A549 (cell line): ENCODE measurements around the gene ACADM. TPM values are rescaled to one million over a fixed set of nuclear protein-coding genes. Genes with fewer than 3 reads are reported as not detected.
A peak's percentile ranks its signal among the peaks of the same experiment; 100 is the strongest.

Source experiments
- ATAC-seq, 2 experiments: fragments of 200-7000 bp in 1 of 2; fragments of >200 bp in 1 of 2; cut with Nextera tagmentation in 1 of 2; cut with Tn5 transposase in 1 of 2; 3 replicates each; pipeline versions ENCODE4 v1.8.0 to v1.9.1; 2018 to 2020; ENCODE audit warnings: mild to moderate bottlenecking in 1 of 2, moderate library complexity in 1 of 2
- CTCF ChIA-PET: fragments of 300-600 bp; sonication (Branson Sonifier 250); formaldehyde crosslinking; extraction: SDS; loops from one replicate; lab custom pipeline; 2021; ENCODE audit warnings: antibody characterized with exemption, inconsistent platforms; lab: Yijun Ruan, JAX
- POLR2A ChIA-PET: fragments of 350-600 bp; formaldehyde crosslinking; extraction: SDS; loops from one replicate; lab custom pipeline; 2021; ENCODE audit warnings: antibody characterized with exemption, inconsistent platforms; lab: Yijun Ruan, JAX
- DNase-seq, 2 experiments: peaks; one replicate each; pipeline versions ENCODE4 v3.0.0 to v3.0.0-alpha.2; 2011 to 2016; ENCODE audit warnings: low read depth in 1 of 2, low spot score in 1 of 2
- FAIRE-seq: peaks from 2 replicates; lab custom pipeline; 2011; peaks lifted over from hg19 to GRCh38; lab: Jason Lieb, UNC
- H3K27ac ChIP-seq, 2 experiments: fragments of >200 bp; sonication (Bioruptor Twin); formaldehyde crosslinking; 3 replicates each; pipeline ENCODE4 v1.5.1; 2016 to 2017
- H3K4me1 ChIP-seq: fragments of >200 bp; sonication (Bioruptor Twin); formaldehyde crosslinking; 3 replicates; pipeline ENCODE4 v1.6.1; 2016
- H3K4me2 ChIP-seq: fragments of >200 bp; sonication (Bioruptor Twin); formaldehyde crosslinking; 3 replicates; pipeline ENCODE4 v1.6.1; 2016
- H3K4me3 ChIP-seq: fragments of >200 bp; sonication (Bioruptor Twin); formaldehyde crosslinking; 3 replicates; pipeline ENCODE4 v1.5.1; 2016
- H3K9me3 ChIP-seq: fragments of >200 bp; sonication (Bioruptor Twin); formaldehyde crosslinking; 3 replicates; pipeline ENCODE4 v1.6.1; 2016
- BCL3 ChIP-seq: fragments of >200 bp; sonication (Bioruptor Twin); formaldehyde crosslinking; IDR thresholded peaks from 3 replicates; pipeline ENCODE4 v1.6.1; 2016
- BHLHE40 ChIP-seq: IDR thresholded peaks from 2 replicates; pipeline ENCODE4 v1.6.1; 2012; ENCODE audit warnings: low read depth, low read length, inconsistent platforms
- CBX8 ChIP-seq: fragments of 200-600 bp; sonication (generic); IDR thresholded peaks from 2 replicates; pipeline ENCODE4 v1.6.1; 2016
- CHD2 ChIP-seq: fragments of 150-350 bp; IDR thresholded peaks from 2 replicates; pipeline ENCODE4 v1.6.1; 2014; ENCODE audit warnings: low read length; ENCODE audit not compliant: partially characterized antibody
- CHD4 ChIP-seq: fragments of 200-600 bp; sonication (generic); IDR thresholded peaks from 2 replicates; pipeline ENCODE4 v1.6.1; 2016; ENCODE audit warnings: antibody characterized with exemption, mild to moderate bottlenecking, borderline replicate concordance
- ELK1 ChIP-seq: fragments of 150-350 bp; IDR thresholded peaks from 2 replicates; pipeline ENCODE4 v1.6.1; 2014; ENCODE audit warnings: low read depth, mild to moderate bottlenecking, low read length
- EP300 ChIP-seq, 2 experiments: fragments of >200 bp; sonication (Bioruptor Twin); formaldehyde crosslinking; IDR thresholded peaks; 2 replicates in 1 of 2; 3 replicates in 1 of 2; pipeline ENCODE4 v1.6.1; 2016 to 2017
- ESRRA ChIP-seq: fragments of 150-350 bp; IDR thresholded peaks from 2 replicates; pipeline ENCODE4 v1.6.1; 2014; ENCODE audit warnings: mild to moderate bottlenecking, low read length, borderline replicate concordance
- FOSL2 ChIP-seq, 2 experiments: fragments of 450-650 bp in 1 of 2; fragments of >200 bp in 1 of 2; sonication (Bioruptor Twin) in 1 of 2; formaldehyde crosslinking; IDR thresholded peaks; 2 replicates each; pipeline versions ENCODE4 v1.5.0 to v1.6.1; 2016 to 2020; ENCODE audit warnings: mild to moderate bottlenecking in 1 of 2, moderate library complexity in 1 of 2
- HDAC2 ChIP-seq: fragments of 200-600 bp; sonication (generic); IDR thresholded peaks from 2 replicates; pipeline ENCODE4 v1.6.1; 2016
- HES2 ChIP-seq: fragments of >200 bp; sonication (Bioruptor Twin); formaldehyde crosslinking; IDR thresholded peaks from 2 replicates; pipeline ENCODE4 v1.6.1; 2016
- JUN ChIP-seq, 2 experiments: fragments of >200 bp; sonication (Bioruptor Twin); formaldehyde crosslinking; IDR thresholded peaks; 2 replicates in 1 of 2; 3 replicates in 1 of 2; pipeline ENCODE4 v1.6.1; 2016 to 2017
- JUNB ChIP-seq: fragments of >200 bp; sonication (Bioruptor Twin); formaldehyde crosslinking; IDR thresholded peaks from 2 replicates; pipeline ENCODE4 v1.6.1; 2016
- MAX ChIP-seq: IDR thresholded peaks from 2 replicates; pipeline ENCODE4 v1.6.1; 2012
- MAZ ChIP-seq: fragments of 150-350 bp; IDR thresholded peaks from 2 replicates; pipeline ENCODE4 v1.6.1; 2014; ENCODE audit warnings: antibody characterized with exemption, low read depth, low read length, borderline replicate concordance
- MYC ChIP-seq: IDR thresholded peaks from 2 replicates; pipeline ENCODE4 v1.6.1; 2012; ENCODE audit warnings: mild to moderate bottlenecking, inconsistent platforms, low read length, improper control_type of control experiment, borderline replicate concordance
- NR3C1 ChIP-seq: fragments of >200 bp; sonication (Bioruptor Twin); formaldehyde crosslinking; IDR thresholded peaks from 3 replicates; pipeline ENCODE4 v1.6.1; 2017
- PBX3 ChIP-seq: IDR thresholded peaks from 2 replicates; pipeline ENCODE4 v1.6.1; 2012
- RCOR1 ChIP-seq: fragments of 150-350 bp; IDR thresholded peaks from 2 replicates; pipeline ENCODE4 v1.6.1; 2014; ENCODE audit warnings: antibody characterized with exemption, low read length, low read depth
- TFCP2L1 ChIP-seq: fragments of 250-450 bp; sonication (Bioruptor Pico); IDR thresholded peaks from 2 replicates; pipeline ENCODE4 v1.5.0; 2021; ENCODE audit warnings: mild to moderate bottlenecking
- TP53 ChIP-seq: fragments of 250-450 bp; sonication (Bioruptor Pico); IDR thresholded peaks from 2 replicates; pipeline ENCODE4 v1.5.0; 2021; ENCODE audit warnings: mild to moderate bottlenecking, moderate library complexity
- ZC3H11A ChIP-seq: fragments of 450-650 bp; IDR thresholded peaks from 2 replicates; pipeline ENCODE4 v1.6.1; 2014; ENCODE audit warnings: antibody characterized with exemption, mild to moderate bottlenecking
- ZSCAN20 ChIP-seq: fragments of 250-450 bp; sonication (Bioruptor Pico); IDR thresholded peaks from 2 replicates; pipeline ENCODE4 v1.8.0; 2022; ENCODE audit warnings: mild to moderate bottlenecking, moderate library complexity
- WGBS: methylation state at CpG from one replicate; pipeline ENCODE4 v1.1.6; 2017; ENCODE audit errors: missing lambda C conversion rate; 5-methylcytosine and 5-hydroxymethylcytosine counted together
- polyA plus RNA-seq, 4 experiments: library from polyadenylated mRNA; depleted of rRNA in 3 of 4; stranded (reverse); fragments of >200 nt; fragmentation: RNase III in 1 of 4; extraction: RNeasy Plus Mini Kit Qiagen cat#74134 plus additional on column Dnase treatment in 1 of 4; gene quantifications; 2 replicates in 3 of 4; 3 replicates in 1 of 4; pipeline ENCODE4 v1.2.3, GENCODE V29; 2011 to 2017
- TF ChIP-seq, protein P1 (sequence below): fragments of 250-450 bp; sonication (Bioruptor Pico); IDR thresholded peaks from 2 replicates; pipeline ENCODE4 v1.5.0; 2020; ENCODE audit warnings: low read depth, mild to moderate bottlenecking, moderate library complexity

Gene ACADM
- polyA plus RNA-seq, 2 of the 4 experiments (the other 2 are of a cell fraction) = 45.1 to 45.4 TPM

GRCh38 chr1:75723989-75724471 is 479 bp upstream of the ACADM start:
- no peaks in the 10 kb centered on the region for H3K9me3 ChIP-seq
- peak; percentile 97 for ATAC-seq
- ChIA-PET POLR2A (interaction anchor here (1.3 kb wide), 1 partner anchor 62 kb away, joined by 4 read pairs; the partner anchor contains the start of gene RABGGTB), CTCF (no interaction called here)
- H3K4me1 ChIP-seq = peaks cover 13% of the 10 kb centered on the region; the same call in 2 of the 3 replicates
- peak overlapping the region; percentile 90 for H3K4me2 ChIP-seq
- peak overlapping the region; percentile 91 to 99 for H3K27ac ChIP-seq
- peak; percentile 60 to 85 for DNase-seq
- WGBS = 3% methylated on average over 11 of the region's 30 CpGs
- no peak for FAIRE-seq
- H3K4me3 ChIP-seq = peak overlapping the region; percentile 71
- TF ChIP-seq MYC = no peak
- TF ChIP-seq CHD4 = no peak
- TF ChIP-seq, protein P1, sequence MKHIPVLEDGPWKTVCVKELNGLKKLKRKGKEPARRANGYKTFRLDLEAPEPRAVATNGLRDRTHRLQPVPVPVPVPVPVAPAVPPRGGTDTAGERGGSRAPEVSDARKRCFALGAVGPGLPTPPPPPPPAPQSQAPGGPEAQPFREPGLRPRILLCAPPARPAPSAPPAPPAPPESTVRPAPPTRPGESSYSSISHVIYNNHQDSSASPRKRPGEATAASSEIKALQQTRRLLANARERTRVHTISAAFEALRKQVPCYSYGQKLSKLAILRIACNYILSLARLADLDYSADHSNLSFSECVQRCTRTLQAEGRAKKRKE (CRISPR knock-in tag) = no peak
- TF ChIP-seq RCOR1 = no peak
- TF ChIP-seq NR3C1 = no peak
- TF ChIP-seq FOSL2 (IDR thresholded peaks at IDR 0.05) = no peak
- no peak for TF ChIP-seq FOSL2 (CRISPR knock-in tag; IDR thresholded peaks at IDR 0.05)
- TF ChIP-seq, all 56 proteins: peak for 0

DNA sequence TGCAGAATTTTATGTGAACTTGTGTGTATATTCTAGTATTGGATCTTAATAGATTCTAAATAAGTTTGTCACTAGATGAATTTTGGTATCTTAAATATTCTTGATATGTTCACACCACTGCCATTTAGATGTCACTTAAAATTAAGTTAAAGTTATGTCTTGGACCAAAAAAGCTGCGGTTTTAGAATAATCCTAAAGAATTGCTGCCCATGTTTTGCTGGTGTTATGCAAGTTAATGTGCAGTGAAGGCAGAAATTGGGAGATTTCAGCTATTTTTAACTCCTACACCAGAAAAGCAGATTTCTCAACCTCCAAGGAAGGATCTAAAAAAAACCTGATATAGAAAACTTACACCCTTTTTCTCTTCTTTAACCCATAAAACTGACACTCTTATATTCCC is 757 bp downstream of the ACADM start:
- no peak for DNase-seq
- ChIA-PET CTCF (no interaction called here), POLR2A (no interaction called here)
- WGBS = 6% methylated on average over 1 of the region's 1 CpG
- Histone ChIP-seq H3K4me2 (peak overlapping the region; percentile 81), H3K4me1 (peaks cover 13% of the 10 kb centered on the region; the same call in 2 of the 3 replicates), H3K27ac (peak overlapping the region; percentile 91 to 99), H3K4me3 (peak overlapping the region; percentile 71), H3K9me3 (no peaks in the 10 kb centered on the region)
- no peak for ATAC-seq
- no peak for FAIRE-seq
- TF ChIP-seq BCL3 = no peak
- TF ChIP-seq CBX8 = no peak
- no peak for TF ChIP-seq ZSCAN20 (CRISPR knock-in tag)
- no peak for TF ChIP-seq CHD2
- no peak for TF ChIP-seq RCOR1
- TF ChIP-seq BHLHE40 = no peak
- no peak for TF ChIP-seq MAX
- TF ChIP-seq PBX3 = no peak
- TF ChIP-seq TP53 (CRISPR knock-in tag) = no peak
- TF ChIP-seq HDAC2 = no peak
- TF ChIP-seq TFCP2L1 (CRISPR knock-in tag) = no peak
- no peak for TF ChIP-seq ELK1
- TF ChIP-seq JUNB = no peak

- CTCF ChIA-PET = no interaction called here
- FAIRE-seq (no peak), ATAC-seq (no peak), DNase-seq (no peak)
- Histone ChIP-seq H3K4me1 (peaks cover 13% of the 10 kb centered on the region; the same call in 2 of the 3 replicates), H3K27ac (no peak overlapping the region), H3K4me3 (peak overlapping the region; percentile 71; the same call in 1 of the 3 replicates), H3K9me3 (no peaks in the 10 kb centered on the region), H3K4me2 (peak overlapping the region; percentile 81)
- no peak for TF ChIP-seq BCL3
- TF ChIP-seq HES2 = no peak
- no peak for TF ChIP-seq BHLHE40
- TF ChIP-seq CHD4 = no peak
- no peak for TF ChIP-seq MAZ
- TF ChIP-seq ZC3H11A = no peak
- TF ChIP-seq JUN (IDR thresholded peaks at IDR 0.05) = no peak
- TF ChIP-seq ESRRA = no peak
- TF ChIP-seq EP300 (IDR thresholded peaks at IDR 0.05) = no peak
- WGBS = 77% methylated on average over 11 of the region's 11 CpGs
- POLR2A ChIA-PET = no interaction called here
These were observed 1.4 kb downstream of the ACADM start for GRCh38 chr1:75725861-75726361.
